A549 (cell line): ENCODE data around the gene ZNF638. TPM values are rescaled to one million over a fixed set of nuclear protein-coding genes. Genes with fewer than 3 reads are reported as not detected.

ENCODE experiments used
- ATAC-seq, 2 experiments: fragments of 200-7000 bp in 1 of 2; fragments of >200 bp in 1 of 2; cut with Nextera tagmentation in 1 of 2; cut with Tn5 transposase in 1 of 2; 3 replicates each; pipeline versions ENCODE4 v1.8.0 to v1.9.1; 2018 to 2020; ENCODE audit warnings: mild to moderate bottlenecking in 1 of 2, moderate library complexity in 1 of 2
- CTCF ChIA-PET: fragments of 300-600 bp; sonication (Branson Sonifier 250); formaldehyde crosslinking; extraction: SDS; loops from one replicate; lab custom pipeline; 2021; ENCODE audit warnings: antibody characterized with exemption, inconsistent platforms; lab: Yijun Ruan, JAX
- POLR2A ChIA-PET: fragments of 350-600 bp; formaldehyde crosslinking; extraction: SDS; loops from one replicate; lab custom pipeline; 2021; ENCODE audit warnings: antibody characterized with exemption, inconsistent platforms; lab: Yijun Ruan, JAX
- DNase-seq, 2 experiments: peaks; one replicate each; pipeline versions ENCODE4 v3.0.0 to v3.0.0-alpha.2; 2011 to 2016; ENCODE audit warnings: low read depth in 1 of 2, low spot score in 1 of 2
- FAIRE-seq: peaks from 2 replicates; lab custom pipeline; 2011; peaks lifted over from hg19 to GRCh38; lab: Jason Lieb, UNC
- H3K27ac ChIP-seq, 2 experiments: fragments of >200 bp; sonication (Bioruptor Twin); formaldehyde crosslinking; 3 replicates each; pipeline ENCODE4 v1.5.1; 2016 to 2017
- H3K4me1 ChIP-seq: fragments of >200 bp; sonication (Bioruptor Twin); formaldehyde crosslinking; 3 replicates; pipeline ENCODE4 v1.6.1; 2016
- H3K4me2 ChIP-seq: fragments of >200 bp; sonication (Bioruptor Twin); formaldehyde crosslinking; 3 replicates; pipeline ENCODE4 v1.6.1; 2016
- H3K4me3 ChIP-seq: fragments of >200 bp; sonication (Bioruptor Twin); formaldehyde crosslinking; 3 replicates; pipeline ENCODE4 v1.5.1; 2016
- H3K9me3 ChIP-seq: fragments of >200 bp; sonication (Bioruptor Twin); formaldehyde crosslinking; 3 replicates; pipeline ENCODE4 v1.6.1; 2016
- BHLHE40 ChIP-seq: IDR thresholded peaks from 2 replicates; pipeline ENCODE4 v1.6.1; 2012; ENCODE audit warnings: low read depth, low read length, inconsistent platforms
- CBX8 ChIP-seq: fragments of 200-600 bp; sonication (generic); IDR thresholded peaks from 2 replicates; pipeline ENCODE4 v1.6.1; 2016
- EHF ChIP-seq: fragments of 250-450 bp; sonication (Bioruptor Pico); IDR thresholded peaks from 2 replicates; pipeline ENCODE4 v1.5.0; 2020; ENCODE audit warnings: mild to moderate bottlenecking
- FOXS1 ChIP-seq: fragments of 250-450 bp; sonication (Bioruptor Pico); IDR thresholded peaks from 2 replicates; pipeline ENCODE4 v1.5.0; 2020; ENCODE audit warnings: mild to moderate bottlenecking, moderate library complexity
- GATA3 ChIP-seq: IDR thresholded peaks from 2 replicates; pipeline ENCODE4 v1.6.1; 2012; ENCODE audit warnings: borderline replicate concordance
- KDM5A ChIP-seq: fragments of 200-600 bp; sonication (generic); IDR thresholded peaks from 2 replicates; pipeline ENCODE4 v1.6.1; 2016; ENCODE audit warnings: antibody characterized with exemption, mild to moderate bottlenecking
- MAZ ChIP-seq: fragments of 150-350 bp; IDR thresholded peaks from 2 replicates; pipeline ENCODE4 v1.6.1; 2014; ENCODE audit warnings: antibody characterized with exemption, low read depth, low read length, borderline replicate concordance
- RCOR1 ChIP-seq: fragments of 150-350 bp; IDR thresholded peaks from 2 replicates; pipeline ENCODE4 v1.6.1; 2014; ENCODE audit warnings: antibody characterized with exemption, low read length, low read depth
- RNF2 ChIP-seq: fragments of 200-600 bp; sonication (generic); IDR thresholded peaks from 2 replicates; pipeline ENCODE4 v1.6.1; 2016; ENCODE audit warnings: low read depth, mild to moderate bottlenecking, antibody characterized with exemption, moderate library complexity, borderline replicate concordance
- SMC3 ChIP-seq: fragments of >200 bp; sonication (Bioruptor Twin); formaldehyde crosslinking; IDR thresholded peaks from 3 replicates; pipeline ENCODE4 v1.6.1; 2018; ENCODE audit warnings: inconsistent platforms
- SREBF2 ChIP-seq: fragments of 450-650 bp; IDR thresholded peaks from 2 replicates; pipeline ENCODE4 v1.6.1; 2014; ENCODE audit warnings: mild to moderate bottlenecking, moderate library complexity
- TP53 ChIP-seq: fragments of 250-450 bp; sonication (Bioruptor Pico); IDR thresholded peaks from 2 replicates; pipeline ENCODE4 v1.5.0; 2021; ENCODE audit warnings: mild to moderate bottlenecking, moderate library complexity
- ZFP36 ChIP-seq: fragments of 450-650 bp; IDR thresholded peaks from 2 replicates; pipeline ENCODE4 v1.6.1; 2014; ENCODE audit warnings: borderline replicate concordance; ENCODE audit not compliant: partially characterized antibody
- WGBS: methylation state at CpG from one replicate; pipeline ENCODE4 v1.1.6; 2017; ENCODE audit errors: missing lambda C conversion rate; 5-methylcytosine and 5-hydroxymethylcytosine counted together
- polyA plus RNA-seq, 4 experiments: library from polyadenylated mRNA; depleted of rRNA in 3 of 4; stranded (reverse); fragments of >200 nt; fragmentation: RNase III in 1 of 4; extraction: RNeasy Plus Mini Kit Qiagen cat#74134 plus additional on column Dnase treatment in 1 of 4; gene quantifications; 2 replicates in 3 of 4; 3 replicates in 1 of 4; pipeline ENCODE4 v1.2.3, GENCODE V29; 2011 to 2017
- TF ChIP-seq, protein P1 (sequence below): IDR thresholded peaks from 2 replicates; pipeline ENCODE4 v1.6.1; 2012
- TF ChIP-seq, protein P2 (sequence below): fragments of 200-600 bp; sonication (generic); IDR thresholded peaks from 2 replicates; pipeline ENCODE4 v1.6.1; 2016; ENCODE audit warnings: antibody characterized with exemption, mild to moderate bottlenecking, moderate library complexity
- TF ChIP-seq, protein P3 (sequence below): IDR thresholded peaks from 2 replicates; pipeline ENCODE4 v1.6.1; 2012
- TF ChIP-seq, protein P4 (sequence below): fragments of 150-350 bp; IDR thresholded peaks from 2 replicates; pipeline ENCODE4 v1.6.1; 2014; ENCODE audit warnings: low read depth, mild to moderate bottlenecking, low read length
- TF ChIP-seq, protein P5 (sequence below): fragments of >200 bp; sonication (Bioruptor Twin); formaldehyde crosslinking; IDR thresholded peaks from 3 replicates; pipeline ENCODE4 v1.6.1; 2016

Gene ZNF638
- polyA plus RNA-seq, 2 of the 4 experiments (the other 2 are of a cell fraction): 74.2 to 160 TPM

DNA sequence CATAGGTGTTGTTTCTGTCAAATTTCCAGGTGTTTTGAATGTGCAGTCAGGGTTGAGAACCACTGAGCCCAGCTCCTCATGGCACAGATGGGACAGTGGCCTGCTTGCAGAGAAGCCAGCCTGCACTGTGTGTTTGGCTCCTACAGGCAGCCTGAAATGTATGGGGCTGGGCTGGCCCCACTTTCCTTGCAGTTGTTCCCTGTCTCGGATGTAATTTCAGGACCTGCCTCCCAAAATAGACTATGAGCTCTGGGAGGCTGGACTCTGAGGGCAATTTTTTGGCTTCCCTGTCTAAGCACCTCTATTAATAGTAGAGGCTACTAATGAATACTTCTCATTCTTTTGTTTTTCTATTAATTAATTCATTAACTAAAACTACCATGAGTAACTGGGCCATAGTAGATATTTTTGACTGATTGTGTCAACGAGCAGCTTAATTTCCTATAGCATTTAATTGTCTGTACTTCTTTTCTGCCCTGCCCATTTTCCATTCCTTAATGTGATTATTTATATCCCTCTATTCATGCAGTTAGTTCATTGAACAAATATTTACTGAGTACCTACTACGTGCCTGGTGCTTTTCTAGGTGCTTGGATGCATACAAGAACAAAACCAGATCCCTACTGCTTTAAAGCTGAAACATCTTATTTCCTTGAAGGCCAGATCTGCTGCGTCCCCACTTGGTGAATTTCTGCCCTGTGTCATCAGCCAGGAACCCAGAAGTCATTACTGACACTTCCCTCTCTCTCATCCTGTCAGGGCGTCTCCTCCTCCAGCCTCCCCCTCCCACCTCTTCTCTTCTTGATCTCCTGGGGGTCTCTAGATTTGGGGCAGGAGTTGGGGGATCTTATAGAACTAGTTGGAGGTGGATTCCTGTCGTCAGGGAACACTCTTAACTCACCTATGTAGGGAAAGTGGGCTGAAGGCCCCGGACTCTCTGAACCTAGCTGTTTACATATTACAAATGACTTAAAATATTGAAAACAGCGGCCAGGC, 138.1 kb downstream of the ZNF638 start:
- H3K4me3 ChIP-seq: no peak overlapping the region
- H3K4me2 ChIP-seq: no peak overlapping the region
- no peak for TF ChIP-seq MAZ
- no peak for TF ChIP-seq SREBF2
- TF ChIP-seq CBX8: no peak
- no peak for TF ChIP-seq RCOR1
- no peak for TF ChIP-seq ZFP36
- H3K4me1 ChIP-seq: no peaks in the 10 kb centered on the region
- no peak for FAIRE-seq
- no peak overlapping the region for H3K27ac ChIP-seq
- H3K9me3 ChIP-seq: no peaks in the 10 kb centered on the region
- DNase-seq: no peak
- CTCF ChIA-PET: interaction anchor here (1.0 to 5.1 kb wide), 4 partner anchors 9 to 37 kb away, joined by 3 to 26 read pairs (median 14); no protein-coding TSS in a partner anchor
- 53% methylated on average over 8 of the region's 8 CpGs for whole genome bisulfite sequencing
- no peak for ATAC-seq
- POLR2A ChIA-PET: no interaction called here

DNA sequence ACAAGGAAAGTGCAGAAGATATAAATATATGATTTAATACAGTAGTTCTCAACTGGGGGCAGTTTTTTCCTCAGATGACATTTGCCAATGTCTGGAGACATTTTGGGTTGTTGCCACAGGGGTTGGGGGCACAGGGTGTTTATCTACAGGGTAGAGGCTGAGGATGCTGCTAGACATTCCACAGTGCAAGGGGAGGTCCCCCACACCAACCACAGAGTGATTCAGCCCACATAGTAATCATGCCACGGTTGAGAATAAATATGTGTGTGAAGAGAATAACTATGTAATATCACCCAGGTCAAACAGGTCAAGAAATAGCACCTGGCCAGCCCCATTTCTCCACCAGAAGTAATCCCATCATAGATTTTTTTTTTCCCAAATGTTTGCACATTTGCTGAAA, 139.7 kb downstream of the ZNF638 start:
- ChIA-PET POLR2A (no interaction called here), CTCF (no interaction called here)
- Histone ChIP-seq H3K4me3 (no peak overlapping the region), H3K27ac (no peak overlapping the region), H3K4me1 (no peaks in the 10 kb centered on the region), H3K9me3 (no peaks in the 10 kb centered on the region), H3K4me2 (no peak overlapping the region)
- DNase-seq (no peak), FAIRE-seq (no peak), ATAC-seq (no peak)
- WGBS: 10% methylated on average over 1 of the region's 1 CpG
- TF ChIP-seq TP53 (CRISPR knock-in tag) (no peak), RNF2 (no peak), CBX8 (no peak), SMC3 (no peak), BHLHE40 (no peak), KDM5A (no peak)
- TF ChIP-seq, protein P1, sequence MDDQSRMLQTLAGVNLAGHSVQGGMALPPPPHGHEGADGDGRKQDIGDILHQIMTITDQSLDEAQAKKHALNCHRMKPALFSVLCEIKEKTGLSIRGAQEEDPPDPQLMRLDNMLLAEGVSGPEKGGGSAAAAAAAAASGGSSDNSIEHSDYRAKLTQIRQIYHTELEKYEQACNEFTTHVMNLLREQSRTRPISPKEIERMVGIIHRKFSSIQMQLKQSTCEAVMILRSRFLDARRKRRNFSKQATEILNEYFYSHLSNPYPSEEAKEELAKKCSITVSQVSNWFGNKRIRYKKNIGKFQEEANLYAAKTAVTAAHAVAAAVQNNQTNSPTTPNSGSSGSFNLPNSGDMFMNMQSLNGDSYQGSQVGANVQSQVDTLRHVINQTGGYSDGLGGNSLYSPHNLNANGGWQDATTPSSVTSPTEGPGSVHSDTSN: no peak
- TF ChIP-seq, protein P2, sequence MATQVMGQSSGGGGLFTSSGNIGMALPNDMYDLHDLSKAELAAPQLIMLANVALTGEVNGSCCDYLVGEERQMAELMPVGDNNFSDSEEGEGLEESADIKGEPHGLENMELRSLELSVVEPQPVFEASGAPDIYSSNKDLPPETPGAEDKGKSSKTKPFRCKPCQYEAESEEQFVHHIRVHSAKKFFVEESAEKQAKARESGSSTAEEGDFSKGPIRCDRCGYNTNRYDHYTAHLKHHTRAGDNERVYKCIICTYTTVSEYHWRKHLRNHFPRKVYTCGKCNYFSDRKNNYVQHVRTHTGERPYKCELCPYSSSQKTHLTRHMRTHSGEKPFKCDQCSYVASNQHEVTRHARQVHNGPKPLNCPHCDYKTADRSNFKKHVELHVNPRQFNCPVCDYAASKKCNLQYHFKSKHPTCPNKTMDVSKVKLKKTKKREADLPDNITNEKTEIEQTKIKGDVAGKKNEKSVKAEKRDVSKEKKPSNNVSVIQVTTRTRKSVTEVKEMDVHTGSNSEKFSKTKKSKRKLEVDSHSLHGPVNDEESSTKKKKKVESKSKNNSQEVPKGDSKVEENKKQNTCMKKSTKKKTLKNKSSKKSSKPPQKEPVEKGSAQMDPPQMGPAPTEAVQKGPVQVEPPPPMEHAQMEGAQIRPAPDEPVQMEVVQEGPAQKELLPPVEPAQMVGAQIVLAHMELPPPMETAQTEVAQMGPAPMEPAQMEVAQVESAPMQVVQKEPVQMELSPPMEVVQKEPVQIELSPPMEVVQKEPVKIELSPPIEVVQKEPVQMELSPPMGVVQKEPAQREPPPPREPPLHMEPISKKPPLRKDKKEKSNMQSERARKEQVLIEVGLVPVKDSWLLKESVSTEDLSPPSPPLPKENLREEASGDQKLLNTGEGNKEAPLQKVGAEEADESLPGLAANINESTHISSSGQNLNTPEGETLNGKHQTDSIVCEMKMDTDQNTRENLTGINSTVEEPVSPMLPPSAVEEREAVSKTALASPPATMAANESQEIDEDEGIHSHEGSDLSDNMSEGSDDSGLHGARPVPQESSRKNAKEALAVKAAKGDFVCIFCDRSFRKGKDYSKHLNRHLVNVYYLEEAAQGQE: no peak
- TF ChIP-seq, protein P3, sequence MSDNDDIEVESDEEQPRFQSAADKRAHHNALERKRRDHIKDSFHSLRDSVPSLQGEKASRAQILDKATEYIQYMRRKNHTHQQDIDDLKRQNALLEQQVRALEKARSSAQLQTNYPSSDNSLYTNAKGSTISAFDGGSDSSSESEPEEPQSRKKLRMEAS: no peak

DNA sequence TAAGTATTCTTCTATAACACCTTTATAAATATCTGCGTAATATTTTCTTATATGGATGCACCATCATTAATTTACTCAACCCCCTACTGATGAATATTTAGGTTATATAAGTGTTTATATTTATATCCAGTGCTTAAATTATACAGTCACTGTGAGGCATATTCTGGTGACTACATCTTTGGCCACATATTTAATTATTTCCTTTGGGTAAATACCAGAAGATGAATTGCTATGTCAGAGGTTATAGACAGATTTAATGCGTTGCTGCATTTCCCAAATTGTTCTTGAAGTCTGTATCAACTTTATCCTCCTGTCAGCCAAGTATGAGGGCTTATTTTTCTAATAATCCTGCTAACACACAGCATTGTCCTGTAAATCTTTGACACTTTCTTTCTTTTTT, 140.4 kb downstream of the ZNF638 start:
- WGBS: 49% methylated on average over 2 of the region's 2 CpGs
- FAIRE-seq (no peak), DNase-seq (no peak), ATAC-seq (no peak)
- Histone ChIP-seq H3K4me1 (no peaks in the 10 kb centered on the region), H3K4me2 (no peak overlapping the region), H3K27ac (no peak overlapping the region), H3K9me3 (no peaks in the 10 kb centered on the region), H3K4me3 (no peak overlapping the region)
- POLR2A ChIA-PET: no interaction called here
- CTCF ChIA-PET: interaction anchor here (5.8 kb wide), 1 partner anchor 10 kb away, joined by 40 read pairs; no protein-coding TSS in a partner anchor
- TF ChIP-seq GATA3: no peak
- TF ChIP-seq EHF: no peak
- TF ChIP-seq, protein P4, sequence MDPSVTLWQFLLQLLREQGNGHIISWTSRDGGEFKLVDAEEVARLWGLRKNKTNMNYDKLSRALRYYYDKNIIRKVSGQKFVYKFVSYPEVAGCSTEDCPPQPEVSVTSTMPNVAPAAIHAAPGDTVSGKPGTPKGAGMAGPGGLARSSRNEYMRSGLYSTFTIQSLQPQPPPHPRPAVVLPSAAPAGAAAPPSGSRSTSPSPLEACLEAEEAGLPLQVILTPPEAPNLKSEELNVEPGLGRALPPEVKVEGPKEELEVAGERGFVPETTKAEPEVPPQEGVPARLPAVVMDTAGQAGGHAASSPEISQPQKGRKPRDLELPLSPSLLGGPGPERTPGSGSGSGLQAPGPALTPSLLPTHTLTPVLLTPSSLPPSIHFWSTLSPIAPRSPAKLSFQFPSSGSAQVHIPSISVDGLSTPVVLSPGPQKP: no peak
- TF ChIP-seq FOXS1: no peak
- TF ChIP-seq, protein P5, sequence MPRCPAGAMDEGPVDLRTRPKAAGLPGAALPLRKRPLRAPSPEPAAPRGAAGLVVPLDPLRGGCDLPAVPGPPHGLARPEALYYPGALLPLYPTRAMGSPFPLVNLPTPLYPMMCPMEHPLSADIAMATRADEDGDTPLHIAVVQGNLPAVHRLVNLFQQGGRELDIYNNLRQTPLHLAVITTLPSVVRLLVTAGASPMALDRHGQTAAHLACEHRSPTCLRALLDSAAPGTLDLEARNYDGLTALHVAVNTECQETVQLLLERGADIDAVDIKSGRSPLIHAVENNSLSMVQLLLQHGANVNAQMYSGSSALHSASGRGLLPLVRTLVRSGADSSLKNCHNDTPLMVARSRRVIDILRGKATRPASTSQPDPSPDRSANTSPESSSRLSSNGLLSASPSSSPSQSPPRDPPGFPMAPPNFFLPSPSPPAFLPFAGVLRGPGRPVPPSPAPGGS: no peak
- TF ChIP-seq BHLHE40: no peak
